A549 (cell line): Measurements from ENCODE around the gene SFRP4. TPM values are rescaled to one million over a fixed set of nuclear protein-coding genes. Genes with fewer than 3 reads are reported as not detected.

ENCODE experiments used
- BHLHE40 ChIP-seq: IDR thresholded peaks from 2 replicates; pipeline ENCODE4 v1.6.1; 2012; ENCODE audit warnings: low read depth, low read length, inconsistent platforms
- CBX2 ChIP-seq: fragments of 200-600 bp; sonication (generic); IDR thresholded peaks from 2 replicates; pipeline ENCODE4 v1.6.1; 2016; ENCODE audit warnings: low read depth, mild to moderate bottlenecking, borderline replicate concordance
- CBX8 ChIP-seq: fragments of 200-600 bp; sonication (generic); IDR thresholded peaks from 2 replicates; pipeline ENCODE4 v1.6.1; 2016
- CHD4 ChIP-seq: fragments of 200-600 bp; sonication (generic); IDR thresholded peaks from 2 replicates; pipeline ENCODE4 v1.6.1; 2016; ENCODE audit warnings: antibody characterized with exemption, mild to moderate bottlenecking, borderline replicate concordance
- EP300 ChIP-seq, 2 experiments: fragments of >200 bp; sonication (Bioruptor Twin); formaldehyde crosslinking; IDR thresholded peaks; 2 replicates in 1 of 2; 3 replicates in 1 of 2; pipeline ENCODE4 v1.6.1; 2016 to 2017
- ESRRA ChIP-seq: fragments of 150-350 bp; IDR thresholded peaks from 2 replicates; pipeline ENCODE4 v1.6.1; 2014; ENCODE audit warnings: mild to moderate bottlenecking, low read length, borderline replicate concordance
- HOXA7 ChIP-seq: fragments of 250-450 bp; sonication (Bioruptor Pico); IDR thresholded peaks from 2 replicates; pipeline ENCODE4 v1.5.0; 2020; ENCODE audit warnings: mild to moderate bottlenecking, moderate library complexity
- HOXB13 ChIP-seq: fragments of 250-450 bp; sonication (Bioruptor Pico); IDR thresholded peaks from 2 replicates; pipeline ENCODE4 v1.5.0; 2020; ENCODE audit warnings: low read depth, mild to moderate bottlenecking, moderate library complexity
- JUN ChIP-seq, 2 experiments: fragments of >200 bp; sonication (Bioruptor Twin); formaldehyde crosslinking; IDR thresholded peaks; 2 replicates in 1 of 2; 3 replicates in 1 of 2; pipeline ENCODE4 v1.6.1; 2016 to 2017
- KDM1A ChIP-seq: fragments of 200-600 bp; sonication (generic); IDR thresholded peaks from 2 replicates; pipeline ENCODE4 v1.6.1; 2016; ENCODE audit warnings: low read depth, mild to moderate bottlenecking
- KDM5A ChIP-seq: fragments of 200-600 bp; sonication (generic); IDR thresholded peaks from 2 replicates; pipeline ENCODE4 v1.6.1; 2016; ENCODE audit warnings: antibody characterized with exemption, mild to moderate bottlenecking
- NFE2L2 ChIP-seq: fragments of 150-350 bp; conservative IDR thresholded peaks from 2 replicates; pipeline ENCODE4 v1.6.1; 2014; ENCODE audit warnings: low read length
- NPAS2 ChIP-seq: fragments of 250-450 bp; sonication (Bioruptor Pico); IDR thresholded peaks from 2 replicates; pipeline ENCODE4 v1.8.0; 2022; ENCODE audit warnings: mild to moderate bottlenecking, moderate library complexity, borderline replicate concordance
- POLR2AphosphoS2 ChIP-seq: conservative IDR thresholded peaks from 2 replicates; pipeline ENCODE4 v1.6.1; 2012; ENCODE audit warnings: low read length, improper control_type of control experiment, inconsistent platforms
- RAD21 ChIP-seq, 2 experiments: fragments of >200 bp in 1 of 2; sonication (Bioruptor Twin) in 1 of 2; formaldehyde crosslinking in 1 of 2; IDR thresholded peaks in 1 of 2; conservative IDR thresholded peaks in 1 of 2; 2 replicates in 1 of 2; 3 replicates in 1 of 2; pipeline ENCODE4 v1.6.1; 2012 to 2018; ENCODE audit warnings: inconsistent platforms in 1 of 2
- RARB ChIP-seq: fragments of 250-450 bp; sonication (Bioruptor Pico); IDR thresholded peaks from 2 replicates; pipeline ENCODE4 v1.8.0; 2021; ENCODE audit warnings: mild to moderate bottlenecking, moderate library complexity
- RFX5 ChIP-seq: fragments of 450-650 bp; IDR thresholded peaks from 2 replicates; pipeline ENCODE4 v1.7.1; 2014; ENCODE audit warnings: antibody characterized with exemption, mild to moderate bottlenecking, moderate library complexity
- RNF2 ChIP-seq: fragments of 200-600 bp; sonication (generic); IDR thresholded peaks from 2 replicates; pipeline ENCODE4 v1.6.1; 2016; ENCODE audit warnings: low read depth, mild to moderate bottlenecking, antibody characterized with exemption, moderate library complexity, borderline replicate concordance
- SMC3 ChIP-seq: fragments of >200 bp; sonication (Bioruptor Twin); formaldehyde crosslinking; IDR thresholded peaks from 3 replicates; pipeline ENCODE4 v1.6.1; 2018; ENCODE audit warnings: inconsistent platforms
- SREBF2 ChIP-seq: fragments of 450-650 bp; IDR thresholded peaks from 2 replicates; pipeline ENCODE4 v1.6.1; 2014; ENCODE audit warnings: mild to moderate bottlenecking, moderate library complexity
- TFCP2L1 ChIP-seq: fragments of 250-450 bp; sonication (Bioruptor Pico); IDR thresholded peaks from 2 replicates; pipeline ENCODE4 v1.5.0; 2021; ENCODE audit warnings: mild to moderate bottlenecking
- TP53 ChIP-seq: fragments of 250-450 bp; sonication (Bioruptor Pico); IDR thresholded peaks from 2 replicates; pipeline ENCODE4 v1.5.0; 2021; ENCODE audit warnings: mild to moderate bottlenecking, moderate library complexity
- ZFP36 ChIP-seq: fragments of 450-650 bp; IDR thresholded peaks from 2 replicates; pipeline ENCODE4 v1.6.1; 2014; ENCODE audit warnings: borderline replicate concordance; ENCODE audit not compliant: partially characterized antibody
- ZSCAN20 ChIP-seq: fragments of 250-450 bp; sonication (Bioruptor Pico); IDR thresholded peaks from 2 replicates; pipeline ENCODE4 v1.8.0; 2022; ENCODE audit warnings: mild to moderate bottlenecking, moderate library complexity
- polyA plus RNA-seq, 4 experiments: library from polyadenylated mRNA; depleted of rRNA in 3 of 4; stranded (reverse); fragments of >200 nt; fragmentation: RNase III in 1 of 4; extraction: RNeasy Plus Mini Kit Qiagen cat#74134 plus additional on column Dnase treatment in 1 of 4; gene quantifications; 2 replicates in 3 of 4; 3 replicates in 1 of 4; pipeline ENCODE4 v1.2.3, GENCODE V29; 2011 to 2017
- TF ChIP-seq, protein P1 (sequence below): IDR thresholded peaks from 2 replicates; pipeline ENCODE4 v1.6.1; 2012
- TF ChIP-seq, protein P2 (sequence below): fragments of 150-350 bp; IDR thresholded peaks from 2 replicates; pipeline ENCODE4 v1.6.1; 2014; ENCODE audit warnings: low read depth, mild to moderate bottlenecking, low read length
- TF ChIP-seq, protein P3 (sequence below): fragments of 250-450 bp; sonication (Bioruptor Pico); IDR thresholded peaks from 2 replicates; pipeline ENCODE4 v1.5.0; 2020; ENCODE audit warnings: low read depth, mild to moderate bottlenecking, moderate library complexity
- TF ChIP-seq, protein P4 (sequence below): fragments of 450-650 bp; IDR thresholded peaks from 2 replicates; pipeline ENCODE4 v1.6.1; 2014; ENCODE audit warnings: antibody characterized with exemption

The SFRP4 gene
- polyA plus RNA-seq, 2 of the 4 experiments (the other 2 are of a cell fraction) = 7.4 to 11.9 TPM

DNA sequence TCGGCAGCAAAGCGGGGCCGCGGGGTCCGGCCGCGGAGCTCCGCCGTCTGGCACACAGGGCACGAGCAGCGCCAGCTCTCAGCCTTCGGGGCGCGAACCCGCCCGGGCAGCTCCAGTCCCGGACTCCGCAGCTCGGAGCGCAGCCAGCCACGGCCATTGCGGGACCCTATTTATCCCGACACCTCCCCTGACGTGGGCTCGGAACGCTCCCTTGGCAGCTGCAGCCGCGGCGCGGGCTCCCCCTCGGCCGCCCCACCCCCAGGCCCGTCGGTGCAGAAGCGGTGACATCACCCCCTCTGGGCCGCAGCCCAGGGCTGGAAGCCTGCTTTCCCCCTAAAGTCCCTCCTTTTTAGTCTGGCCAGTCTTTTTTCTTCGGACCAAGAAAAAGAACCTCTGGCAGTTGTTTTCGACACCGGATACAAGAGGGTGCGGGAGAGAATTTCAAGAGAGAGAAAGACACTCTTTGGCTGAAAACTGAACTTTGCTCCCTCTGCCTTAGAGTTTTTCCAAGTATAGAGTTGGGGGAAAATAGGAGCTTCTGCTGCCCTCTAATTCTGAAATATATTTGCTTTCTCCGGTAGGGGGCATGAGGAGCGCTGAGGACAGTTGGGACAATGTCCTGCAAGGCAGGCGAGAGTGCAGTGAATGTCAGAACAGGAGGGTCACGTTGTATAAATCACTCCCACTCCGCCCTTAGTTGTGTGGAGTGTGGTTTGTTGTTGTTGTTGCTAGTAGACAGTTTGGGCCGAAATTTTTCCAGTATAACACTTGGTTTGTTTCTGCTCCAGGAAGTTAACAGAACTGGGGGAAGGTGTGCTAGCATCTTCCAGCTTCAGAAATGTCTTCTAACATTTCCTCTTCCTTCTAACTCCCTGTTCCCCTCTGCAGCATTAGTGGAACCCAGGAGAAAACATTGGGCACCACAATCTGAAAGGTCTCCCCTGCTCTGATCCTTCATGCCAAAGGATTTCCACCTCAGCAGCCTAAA lies at the start of gene SFRP4 (continued):
- TF ChIP-seq EP300 (IDR thresholded peaks at IDR 0.05) = no peak
- no peak for TF ChIP-seq ESRRA
- TF ChIP-seq KDM5A = no peak
- TF ChIP-seq CHD4 = no peak
- TF ChIP-seq TP53 = no peak
- TF ChIP-seq RFX5 = no peak
- TF ChIP-seq HOXB13 (CRISPR knock-in tag) = no peak
- TF ChIP-seq KDM1A = no peak
- TF ChIP-seq, protein P1, sequence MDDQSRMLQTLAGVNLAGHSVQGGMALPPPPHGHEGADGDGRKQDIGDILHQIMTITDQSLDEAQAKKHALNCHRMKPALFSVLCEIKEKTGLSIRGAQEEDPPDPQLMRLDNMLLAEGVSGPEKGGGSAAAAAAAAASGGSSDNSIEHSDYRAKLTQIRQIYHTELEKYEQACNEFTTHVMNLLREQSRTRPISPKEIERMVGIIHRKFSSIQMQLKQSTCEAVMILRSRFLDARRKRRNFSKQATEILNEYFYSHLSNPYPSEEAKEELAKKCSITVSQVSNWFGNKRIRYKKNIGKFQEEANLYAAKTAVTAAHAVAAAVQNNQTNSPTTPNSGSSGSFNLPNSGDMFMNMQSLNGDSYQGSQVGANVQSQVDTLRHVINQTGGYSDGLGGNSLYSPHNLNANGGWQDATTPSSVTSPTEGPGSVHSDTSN = no peak
- TF ChIP-seq RAD21 (conservative IDR thresholded peaks at IDR 0.05 in 1 of 2, IDR thresholded peaks at IDR 0.05 in 1 of 2) = peak; percentile 66 to 75
- TF ChIP-seq ZSCAN20 (CRISPR knock-in tag) = no peak
- peak in 1 of 2 experiments; percentile 70; a peak in 2 of 5 replicates for TF ChIP-seq JUN (IDR thresholded peaks at IDR 0.05)
- TF ChIP-seq, protein P2, sequence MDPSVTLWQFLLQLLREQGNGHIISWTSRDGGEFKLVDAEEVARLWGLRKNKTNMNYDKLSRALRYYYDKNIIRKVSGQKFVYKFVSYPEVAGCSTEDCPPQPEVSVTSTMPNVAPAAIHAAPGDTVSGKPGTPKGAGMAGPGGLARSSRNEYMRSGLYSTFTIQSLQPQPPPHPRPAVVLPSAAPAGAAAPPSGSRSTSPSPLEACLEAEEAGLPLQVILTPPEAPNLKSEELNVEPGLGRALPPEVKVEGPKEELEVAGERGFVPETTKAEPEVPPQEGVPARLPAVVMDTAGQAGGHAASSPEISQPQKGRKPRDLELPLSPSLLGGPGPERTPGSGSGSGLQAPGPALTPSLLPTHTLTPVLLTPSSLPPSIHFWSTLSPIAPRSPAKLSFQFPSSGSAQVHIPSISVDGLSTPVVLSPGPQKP = no peak
- TF ChIP-seq RNF2 = no peak
- TF ChIP-seq, protein P3, sequence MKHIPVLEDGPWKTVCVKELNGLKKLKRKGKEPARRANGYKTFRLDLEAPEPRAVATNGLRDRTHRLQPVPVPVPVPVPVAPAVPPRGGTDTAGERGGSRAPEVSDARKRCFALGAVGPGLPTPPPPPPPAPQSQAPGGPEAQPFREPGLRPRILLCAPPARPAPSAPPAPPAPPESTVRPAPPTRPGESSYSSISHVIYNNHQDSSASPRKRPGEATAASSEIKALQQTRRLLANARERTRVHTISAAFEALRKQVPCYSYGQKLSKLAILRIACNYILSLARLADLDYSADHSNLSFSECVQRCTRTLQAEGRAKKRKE (CRISPR knock-in tag) = no peak
- no peak for TF ChIP-seq SREBF2
- TF ChIP-seq HOXA7 = no peak
- no peak for TF ChIP-seq NFE2L2
- TF ChIP-seq SMC3 = peak; percentile 62
- TF ChIP-seq POLR2AphosphoS2 = no peak
- TF ChIP-seq, protein P4, sequence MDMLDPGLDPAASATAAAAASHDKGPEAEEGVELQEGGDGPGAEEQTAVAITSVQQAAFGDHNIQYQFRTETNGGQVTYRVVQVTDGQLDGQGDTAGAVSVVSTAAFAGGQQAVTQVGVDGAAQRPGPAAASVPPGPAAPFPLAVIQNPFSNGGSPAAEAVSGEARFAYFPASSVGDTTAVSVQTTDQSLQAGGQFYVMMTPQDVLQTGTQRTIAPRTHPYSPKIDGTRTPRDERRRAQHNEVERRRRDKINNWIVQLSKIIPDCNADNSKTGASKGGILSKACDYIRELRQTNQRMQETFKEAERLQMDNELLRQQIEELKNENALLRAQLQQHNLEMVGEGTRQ = no peak
- TF ChIP-seq CBX2 = no peak
- TF ChIP-seq TFCP2L1 (CRISPR knock-in tag) = no peak
- TF ChIP-seq CBX8 = no peak
- TF ChIP-seq ZFP36 = no peak
- no peak for TF ChIP-seq BHLHE40
- TF ChIP-seq NPAS2 (CRISPR knock-in tag) = no peak
- no peak for TF ChIP-seq RARB (CRISPR knock-in tag)
